Posterior vena cava (tissue), 2 donors: ENCODE results near the gene EYA4. TPM values are rescaled to one million over a fixed set of nuclear protein-coding genes. Genes with fewer than 3 reads are reported as not detected.

Source experiments
- DNase-seq: peaks from one replicate; pipeline ENCODE4 v3.0.0-alpha.2; 2020; ENCODE audit warnings: low spot score
- intact Hi-C, 2 donors: fragments of 100-400 bp; cut with DNase I; formaldehyde crosslinking; loops; one replicate each; pipeline versions ENCODE4 v1.14.1 to v1.14.2; 2022 to 2023
- total RNA-seq, 2 donors: library from RNA; stranded (reverse); fragmentation: NEBNext Ultra II Directional; extraction: Animal tissue kit (Norgen Biotek cat#: 25700); gene quantifications; one replicate each; pipeline ENCODE4 v1.2.1, GENCODE V29; 2021
- donor health status: DM: yes; HTN: yes; CAD: no.
- donor health status: DM: yes; HTN: yes; CAD: no.

The EYA4 gene
- total RNA-seq, 2 donors from 2014 or later = 0.95 to 2.6 TPM

DNA sequence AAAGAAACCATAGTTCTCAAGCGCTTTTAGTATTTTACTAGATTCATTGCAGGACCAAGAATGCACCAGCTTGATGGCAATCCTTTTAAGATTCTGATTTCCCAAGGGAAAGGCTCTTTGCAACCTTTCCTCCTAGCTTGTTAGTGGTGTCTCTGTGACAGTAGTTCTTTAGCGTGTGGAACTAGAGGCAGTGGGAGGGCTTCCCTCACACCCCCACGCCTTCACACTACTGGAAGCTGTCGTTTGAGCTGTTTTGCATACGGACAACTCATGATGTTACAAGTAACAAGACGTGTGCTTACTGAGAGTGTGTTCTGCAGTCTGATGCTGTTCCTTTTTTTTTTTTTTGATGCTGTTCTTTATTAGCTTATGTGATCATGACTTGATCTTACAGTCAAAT lies 34.1 kb downstream of the EYA4 start:
- no peak for DNase-seq
- intact Hi-C loops = no loop called here

DNA sequence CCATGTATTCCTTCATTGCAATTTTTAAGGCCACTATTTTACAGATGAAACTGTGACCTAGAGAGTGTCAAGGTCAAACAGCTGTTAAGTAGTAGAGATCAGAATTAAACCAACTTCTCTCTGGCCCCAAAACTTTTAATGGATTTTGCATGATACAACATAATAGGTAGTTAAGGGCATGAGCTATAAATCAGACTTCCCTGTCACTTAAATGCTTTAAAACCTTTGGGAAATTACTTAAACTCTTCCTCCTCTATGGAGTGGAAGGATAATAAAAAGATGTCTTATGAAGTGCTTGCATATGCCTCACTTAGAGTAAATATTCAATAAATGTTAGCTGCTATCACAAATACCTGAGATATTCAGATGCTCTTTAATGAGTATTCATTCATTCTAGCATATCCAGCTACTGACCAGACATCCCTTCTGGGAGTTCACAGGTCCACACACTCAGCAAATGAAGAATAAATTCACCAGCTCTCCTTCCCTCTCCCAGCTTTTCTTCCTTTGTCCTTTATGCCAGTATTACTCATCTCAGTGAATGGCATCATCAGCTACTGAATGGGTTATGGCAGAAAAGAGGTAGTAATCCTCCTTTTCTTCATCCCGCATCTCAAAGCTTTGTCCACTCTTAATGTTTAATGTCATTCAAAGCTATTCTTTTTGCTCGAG lies 36.2 kb downstream of the EYA4 start:
- no peak for DNase-seq
- intact Hi-C loops = no loop called here

DNA sequence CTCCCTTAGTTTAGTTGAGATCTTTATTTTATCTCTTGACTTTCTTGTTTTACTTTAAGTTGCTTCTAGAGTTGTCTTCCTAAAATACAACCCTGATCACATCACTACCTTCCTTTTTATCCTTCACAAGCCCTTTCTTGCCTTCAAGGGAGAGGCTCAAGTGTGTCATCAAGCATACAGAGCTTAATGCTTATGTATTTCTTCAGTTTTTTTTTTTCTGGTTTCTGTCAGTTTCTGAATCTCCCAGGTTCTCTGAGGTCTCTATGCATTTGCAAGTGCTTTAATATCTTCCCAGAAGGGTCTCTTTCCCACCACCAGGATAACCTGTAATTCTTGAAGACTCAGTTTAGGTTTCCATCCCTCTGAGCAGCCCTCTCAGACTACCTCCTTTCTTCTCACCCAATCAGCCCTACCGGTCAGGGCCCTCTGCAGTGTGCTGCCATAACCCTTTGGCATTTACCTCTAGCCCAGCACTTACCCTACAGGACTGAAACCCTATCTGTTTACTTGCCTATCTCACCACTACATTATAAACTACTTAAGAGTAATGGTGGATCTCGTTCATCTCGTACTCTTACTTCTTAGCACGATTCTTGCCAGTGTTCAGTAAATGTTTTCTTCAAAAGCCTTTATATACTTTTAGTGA lies 36.9 kb downstream of the EYA4 start:
- intact Hi-C loops = no loop called here
- DNase-seq = no peak

DNA sequence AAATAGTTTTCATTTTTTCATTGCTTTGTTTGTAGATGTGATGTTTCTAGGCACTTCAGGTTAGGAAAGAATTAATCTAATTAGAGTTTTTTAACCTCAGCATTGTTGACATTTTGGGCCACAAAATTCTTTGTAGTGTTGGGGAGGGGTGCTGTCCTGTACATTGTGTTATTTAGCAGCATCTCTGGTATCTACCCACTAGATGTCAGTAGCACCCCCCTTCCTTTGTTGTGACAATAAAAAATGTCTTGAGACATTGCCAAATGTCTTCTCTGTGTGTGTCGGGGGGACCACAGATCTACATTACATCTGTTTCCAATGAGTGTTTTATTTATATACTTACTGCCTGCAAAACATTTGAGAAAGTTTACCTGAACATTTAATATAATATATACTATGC lies 45.6 kb downstream of the EYA4 start:
- intact Hi-C loops = no loop called here
- DNase-seq = no peak

DNA sequence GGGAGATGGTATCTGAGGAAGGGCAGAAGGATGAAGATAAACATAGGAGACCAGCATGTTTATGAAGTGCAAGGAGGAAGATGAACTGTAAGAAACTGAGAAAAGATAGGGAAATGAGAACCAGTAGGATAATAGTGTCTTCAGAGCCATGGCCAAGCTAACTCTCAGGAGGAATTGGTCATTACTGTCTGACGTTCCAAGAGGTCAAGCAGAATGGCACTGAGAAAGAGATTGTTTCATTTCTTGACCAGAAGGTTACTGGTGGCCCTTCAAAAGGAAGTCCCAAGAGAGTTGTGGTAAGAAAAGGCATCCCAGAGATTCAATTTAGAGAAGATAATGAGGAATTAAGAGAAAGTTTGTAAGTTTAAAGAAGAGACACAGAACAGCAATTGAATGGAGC lies 47.5 kb downstream of the EYA4 start:
- no peak for DNase-seq
- intact Hi-C loops = no loop called here

DNA sequence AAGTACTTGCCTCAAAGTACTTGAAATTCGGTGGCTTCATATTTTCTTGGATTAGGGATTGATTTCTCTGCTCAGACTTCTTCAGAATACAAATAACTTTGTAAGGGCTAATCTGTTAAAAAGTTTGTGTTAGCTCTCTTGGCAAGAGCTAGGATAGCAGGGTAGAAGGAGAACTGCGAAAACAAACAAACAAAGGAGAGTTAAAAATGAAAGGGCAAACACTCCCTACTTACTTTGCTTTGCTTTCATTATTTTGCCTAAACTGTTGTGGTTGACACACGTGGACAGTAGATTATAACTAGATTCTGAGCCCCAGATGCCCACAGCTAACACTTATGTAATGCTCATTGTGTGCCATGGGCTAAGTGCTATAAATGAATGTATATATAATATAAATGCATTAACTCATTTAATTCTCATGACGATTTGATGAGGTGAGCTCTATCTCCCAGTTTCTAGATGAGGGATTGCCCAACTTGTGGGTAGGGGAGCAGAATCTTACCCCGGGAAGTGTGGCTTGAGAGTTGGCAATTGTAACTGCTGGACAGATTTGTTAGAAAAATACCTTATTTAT lies 48.7 kb downstream of the EYA4 start:
- intact Hi-C loops = no loop called here
- no peak for DNase-seq

DNA sequence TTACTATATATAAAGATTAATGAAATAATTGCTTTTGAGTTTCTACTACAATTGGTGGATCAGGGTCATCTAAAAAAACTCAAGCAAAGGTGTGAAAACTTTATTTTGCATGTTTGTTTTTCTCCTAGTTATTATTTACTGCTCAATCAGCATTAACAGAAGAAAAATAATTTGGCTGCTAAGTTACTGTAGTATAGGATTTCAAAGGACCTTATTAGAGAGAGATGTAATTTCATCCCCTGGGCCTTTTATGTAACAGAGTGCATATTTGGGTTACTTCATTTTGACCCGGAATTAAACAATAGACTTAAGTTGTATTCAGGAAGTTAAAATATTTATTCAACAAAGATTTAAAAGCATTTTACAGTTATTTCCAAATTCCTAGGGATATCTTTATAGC lies 49.8 kb downstream of the EYA4 start:
- no peak for DNase-seq
- intact Hi-C loops = no loop called here

DNA sequence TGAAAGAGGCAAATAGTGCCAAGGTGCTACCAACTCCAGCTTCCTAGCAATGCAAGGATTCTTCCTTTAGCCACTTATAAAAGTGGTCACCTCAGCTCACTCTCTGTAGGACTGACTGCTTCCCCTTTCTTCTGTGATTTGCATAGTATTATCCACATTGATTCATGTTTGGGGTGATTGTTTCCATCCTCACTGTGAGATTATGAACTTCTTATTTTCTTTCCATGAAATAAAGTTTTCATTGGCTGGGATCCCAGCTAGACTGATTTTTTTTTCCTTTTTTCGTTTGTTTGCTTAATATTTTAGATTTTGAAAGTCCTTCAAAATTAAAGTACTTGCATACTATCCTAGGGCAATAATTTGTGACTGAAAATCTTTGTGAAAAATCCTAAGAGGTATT lies 50.5 kb downstream of the EYA4 start:
- no peak for DNase-seq
- intact Hi-C loops = no loop called here

DNA sequence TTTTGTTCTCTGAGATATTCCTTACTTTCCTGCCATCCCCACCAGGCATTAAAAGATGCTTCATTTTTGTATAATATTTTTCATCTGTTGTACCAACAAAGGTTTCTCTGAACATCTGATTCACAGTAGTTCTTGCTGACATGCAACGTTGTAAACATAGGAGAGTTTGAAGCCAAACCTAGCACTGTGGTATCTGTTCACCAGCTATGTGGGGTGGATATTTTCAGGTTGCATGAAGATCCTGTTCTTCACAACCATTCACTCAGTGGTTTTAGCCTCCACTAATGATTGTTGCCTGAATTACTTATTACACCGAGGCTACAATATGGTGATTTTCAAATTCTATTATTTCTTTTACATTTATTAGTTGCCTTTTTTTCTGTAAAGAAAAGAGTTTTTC lies 56.5 kb downstream of the EYA4 start:
- intact Hi-C loops = no loop called here
- no peak for DNase-seq

DNA sequence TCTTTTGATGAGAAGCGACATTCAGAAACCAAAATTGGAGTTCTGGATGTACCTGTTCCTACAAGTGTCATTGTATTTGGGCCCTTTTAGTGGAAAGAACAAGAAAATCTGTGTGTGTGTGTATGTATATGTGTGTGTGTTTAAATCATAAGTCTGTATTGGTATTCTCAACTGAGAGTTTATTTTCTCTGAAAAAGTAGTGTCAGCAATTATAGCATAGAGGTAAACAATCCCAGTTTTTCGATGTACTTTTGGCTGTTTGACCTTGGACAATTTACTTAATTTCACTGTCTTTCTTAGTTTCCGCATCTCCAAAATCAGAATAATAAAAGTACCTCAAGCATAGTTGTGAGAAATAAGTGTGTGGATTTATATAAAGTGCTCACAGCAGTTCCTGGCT lies 57.2 kb downstream of the EYA4 start:
- no peak for DNase-seq
- intact Hi-C loops = no loop called here

DNA sequence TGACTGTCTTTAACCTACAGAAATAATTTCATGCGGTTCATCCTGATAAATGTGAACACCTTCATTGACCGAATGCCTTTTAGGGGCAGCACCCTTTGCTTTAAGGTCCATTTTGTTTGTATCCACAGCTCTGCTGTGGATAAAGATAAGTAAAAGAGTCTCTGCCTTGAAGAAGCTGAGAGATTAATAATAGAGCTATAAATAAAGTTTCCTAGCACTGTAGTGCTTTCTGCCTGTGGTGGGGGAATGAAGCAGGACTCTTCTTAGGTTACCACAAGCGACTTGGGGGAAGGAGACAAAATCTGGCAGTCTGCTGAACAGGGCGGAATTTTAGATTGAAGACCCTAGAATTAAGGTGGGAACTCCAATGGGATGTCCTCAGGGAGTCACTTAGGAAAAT lies 57.6 kb downstream of the EYA4 start:
- intact Hi-C loops = no loop called here

DNA sequence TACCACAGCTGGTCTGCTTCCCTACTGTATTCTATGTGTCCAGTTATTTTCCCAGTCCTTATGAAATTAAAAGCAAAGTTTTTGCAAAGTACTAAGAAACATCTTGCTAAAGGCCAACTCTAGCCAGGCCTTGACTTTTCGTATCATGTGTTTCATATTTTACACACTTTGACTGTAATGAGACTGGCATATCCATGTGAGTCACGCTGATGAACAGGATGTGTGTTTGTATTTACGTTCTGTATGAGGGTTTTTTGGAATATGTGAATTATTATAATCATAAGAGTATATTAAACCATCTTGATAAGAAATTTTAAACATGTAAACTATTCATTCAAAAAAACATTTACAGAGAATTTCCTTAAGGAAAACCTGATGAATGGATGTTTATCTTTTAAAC lies 59.7 kb downstream of the EYA4 start:
- intact Hi-C loops = no loop called here
- no peak for DNase-seq

More for the DNA sequence above, 57.6 kb downstream of the EYA4 start:
- no peak for DNase-seq

DNA sequence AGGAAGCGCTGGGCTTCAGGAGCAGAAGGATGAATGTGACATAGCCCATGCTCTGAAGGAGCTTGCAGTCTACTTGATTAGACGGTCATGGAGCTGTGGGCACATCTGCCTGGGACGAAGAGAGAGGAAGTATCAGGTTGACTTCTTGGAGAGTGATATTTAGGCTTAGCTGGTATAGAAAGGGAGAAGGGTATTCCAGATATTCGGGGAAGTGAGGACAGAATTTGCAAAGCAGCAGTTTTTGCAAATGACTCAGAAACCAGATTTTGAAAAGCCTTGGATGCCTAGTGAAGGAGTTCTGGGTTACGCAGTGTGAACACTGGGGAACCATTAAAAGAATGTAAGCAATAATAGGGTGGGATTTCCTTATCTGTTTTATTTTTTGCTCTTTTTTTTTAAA lies 60.7 kb downstream of the EYA4 start:
- intact Hi-C loops = no loop called here

DNA sequence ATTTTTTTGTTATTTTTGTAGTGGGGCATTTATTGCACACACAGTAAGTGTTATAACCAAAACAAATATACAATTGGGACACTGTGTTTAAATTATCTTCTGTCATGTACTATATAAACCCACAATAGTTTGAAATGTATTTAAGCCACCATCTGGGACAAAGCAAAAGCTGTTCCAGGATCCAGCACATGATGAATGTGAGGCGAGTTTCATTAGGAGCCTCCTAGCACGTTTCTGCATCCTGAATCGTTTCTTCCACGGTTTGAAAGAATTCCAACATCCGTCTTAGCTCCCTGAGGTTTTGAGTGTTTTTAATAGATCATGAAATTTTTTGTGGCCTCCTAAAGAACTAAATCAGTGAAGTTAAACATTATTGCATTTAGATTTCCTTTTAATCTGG lies 65.8 kb downstream of the EYA4 start:
- intact Hi-C loops = no loop called here
- DNase-seq = no peak

More for the DNA sequence above, 60.7 kb downstream of the EYA4 start:
- no peak for DNase-seq

DNA sequence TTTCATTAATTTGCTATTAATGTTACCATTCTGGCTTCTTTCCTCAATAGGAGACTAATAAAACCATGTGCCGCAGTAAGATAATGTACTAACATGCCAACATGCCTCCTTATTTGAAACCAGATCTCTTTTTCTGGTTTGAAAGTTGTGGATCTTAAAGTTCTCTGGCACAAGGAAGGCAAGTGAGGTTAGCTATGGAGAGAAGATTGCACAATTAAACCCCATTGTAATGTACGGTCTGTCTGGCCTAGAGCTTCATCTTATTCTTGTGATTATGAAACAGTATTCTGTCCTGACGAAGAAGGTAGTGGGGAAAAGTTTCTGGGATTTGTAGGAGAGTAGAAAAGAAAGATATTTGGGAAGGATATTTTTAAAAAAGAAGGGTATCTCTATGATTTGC lies 68.4 kb downstream of the EYA4 start:
- no peak for DNase-seq
- intact Hi-C loops = no loop called here

DNA sequence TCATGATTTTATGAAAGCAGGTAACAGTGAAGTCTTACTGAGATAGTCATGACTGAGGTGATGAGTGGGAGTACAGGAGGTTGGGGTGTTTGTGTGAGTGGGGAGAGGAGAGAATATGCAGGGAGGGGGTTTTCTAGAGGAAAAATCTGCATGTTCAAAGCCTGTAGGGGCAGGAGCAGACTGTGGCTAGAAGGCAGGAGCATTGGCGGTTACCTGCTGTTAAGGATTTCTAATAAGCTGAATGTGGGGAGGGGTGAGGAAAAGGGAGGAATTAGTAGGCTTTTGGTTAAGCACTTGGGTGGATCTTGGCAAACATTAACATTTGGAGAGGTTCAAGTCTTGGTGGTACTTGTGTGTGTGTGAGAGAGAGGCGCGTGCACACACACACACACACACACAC lies 70.8 kb downstream of the EYA4 start:
- no peak for DNase-seq
- intact Hi-C loops = no loop called here

DNA sequence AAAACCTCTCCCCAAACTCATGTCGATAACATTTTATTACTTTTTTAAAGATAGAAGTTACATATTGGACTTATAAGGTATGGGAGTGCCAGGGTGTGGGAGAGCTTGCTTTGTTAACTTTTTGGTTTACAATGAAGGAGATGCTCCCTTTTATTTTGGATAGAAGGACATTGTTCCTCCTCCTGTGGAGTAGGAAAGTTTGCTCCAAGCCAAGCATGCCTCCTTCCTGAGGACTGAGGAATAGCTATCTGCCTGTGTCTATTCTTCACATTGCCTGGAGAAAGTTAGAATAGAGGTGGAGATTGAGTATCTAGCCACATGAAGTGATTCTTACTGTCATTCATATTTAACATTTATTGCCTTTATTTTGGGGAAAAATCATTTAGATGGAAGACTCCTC lies 71.9 kb downstream of the EYA4 start:
- no peak for DNase-seq
- intact Hi-C loops = no loop called here

DNA sequence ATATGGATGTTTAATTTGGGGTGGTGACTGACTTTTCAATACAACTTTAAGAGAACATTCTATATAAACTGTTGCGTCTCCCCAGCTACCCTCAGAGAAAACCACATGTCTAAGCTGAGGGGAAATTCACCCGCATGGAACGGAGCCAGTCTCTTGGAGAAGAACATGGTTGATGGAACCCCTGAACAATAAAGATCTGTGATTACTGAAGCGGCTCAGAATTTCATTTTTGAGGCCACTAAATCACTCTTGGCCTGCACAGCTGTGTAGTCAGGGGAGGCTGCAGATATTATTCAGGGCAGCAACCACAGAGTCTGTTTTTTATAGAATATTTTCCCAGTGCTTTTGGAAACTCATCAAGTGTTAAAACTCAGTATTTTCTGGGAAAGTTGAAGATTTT lies 73.8 kb downstream of the EYA4 start:
- intact Hi-C loops = no loop called here
- DNase-seq = no peak

DNA sequence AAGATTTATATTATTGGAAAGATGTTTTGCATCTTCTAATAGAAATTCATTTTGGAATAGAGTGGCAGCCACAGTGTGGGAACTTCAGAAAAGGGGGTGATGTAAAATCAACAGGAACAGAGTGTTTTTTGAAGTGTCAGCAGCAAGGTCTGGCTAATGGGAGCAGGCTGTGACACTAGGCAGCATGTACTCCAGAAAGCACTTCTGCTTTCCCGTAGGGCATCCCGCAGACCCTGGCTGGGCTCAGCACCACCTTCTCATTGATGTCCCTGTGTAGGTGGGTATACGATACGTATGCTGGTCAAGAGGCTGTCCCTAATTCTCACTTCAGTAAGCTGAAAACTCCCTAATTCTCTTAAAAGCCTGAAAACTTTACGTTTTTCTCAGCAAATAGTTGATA lies 74.7 kb downstream of the EYA4 start:
- intact Hi-C loops = no loop called here
- DNase-seq = no peak

DNA sequence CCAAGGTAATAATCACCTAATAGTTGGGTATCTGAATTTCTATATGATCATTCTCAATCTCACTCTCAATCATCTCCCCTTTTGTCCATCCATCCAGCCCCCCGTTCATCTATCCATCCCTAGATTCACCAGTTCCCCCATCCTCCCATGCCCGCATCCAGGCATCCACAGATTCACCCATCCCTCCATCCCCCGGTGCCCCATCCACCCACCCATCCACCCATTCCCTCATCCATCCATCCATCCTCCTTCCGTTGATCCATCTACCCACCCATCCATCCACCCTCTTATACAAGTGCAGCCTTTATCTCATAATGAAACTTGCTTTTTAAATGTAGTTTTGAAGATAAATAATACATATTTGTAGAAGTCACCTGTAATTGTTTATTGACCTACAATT lies 76.5 kb downstream of the EYA4 start:
- intact Hi-C loops = no loop called here

DNA sequence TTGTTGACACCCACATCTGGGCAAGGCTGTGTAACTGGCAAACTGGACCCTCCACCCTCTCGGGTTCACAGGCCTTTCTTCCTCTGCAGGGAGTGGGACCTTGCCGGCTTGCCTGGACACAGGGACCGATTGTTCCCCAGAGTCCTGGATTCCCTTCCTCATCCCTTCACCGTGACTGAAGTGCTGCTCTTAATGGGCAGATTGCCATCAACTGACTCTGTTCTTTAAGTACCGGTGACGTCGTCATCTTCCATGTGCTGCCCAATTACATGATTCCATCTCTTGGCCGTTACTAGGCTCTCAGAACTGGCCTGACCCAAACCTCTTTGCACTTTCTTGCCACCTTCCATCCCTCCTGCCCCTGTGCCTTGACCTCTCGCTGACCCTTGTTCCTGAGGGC lies 85.4 kb downstream of the EYA4 start:
- no peak for DNase-seq
- intact Hi-C loops = no loop called here

More for the DNA sequence above, 76.5 kb downstream of the EYA4 start:
- DNase-seq = no peak
